Measurements from ENCODE around the gene CNNM3.
A peak's percentile ranks its signal among the peaks of the same experiment; 100 is the strongest.

The CNNM3 gene

DNA sequence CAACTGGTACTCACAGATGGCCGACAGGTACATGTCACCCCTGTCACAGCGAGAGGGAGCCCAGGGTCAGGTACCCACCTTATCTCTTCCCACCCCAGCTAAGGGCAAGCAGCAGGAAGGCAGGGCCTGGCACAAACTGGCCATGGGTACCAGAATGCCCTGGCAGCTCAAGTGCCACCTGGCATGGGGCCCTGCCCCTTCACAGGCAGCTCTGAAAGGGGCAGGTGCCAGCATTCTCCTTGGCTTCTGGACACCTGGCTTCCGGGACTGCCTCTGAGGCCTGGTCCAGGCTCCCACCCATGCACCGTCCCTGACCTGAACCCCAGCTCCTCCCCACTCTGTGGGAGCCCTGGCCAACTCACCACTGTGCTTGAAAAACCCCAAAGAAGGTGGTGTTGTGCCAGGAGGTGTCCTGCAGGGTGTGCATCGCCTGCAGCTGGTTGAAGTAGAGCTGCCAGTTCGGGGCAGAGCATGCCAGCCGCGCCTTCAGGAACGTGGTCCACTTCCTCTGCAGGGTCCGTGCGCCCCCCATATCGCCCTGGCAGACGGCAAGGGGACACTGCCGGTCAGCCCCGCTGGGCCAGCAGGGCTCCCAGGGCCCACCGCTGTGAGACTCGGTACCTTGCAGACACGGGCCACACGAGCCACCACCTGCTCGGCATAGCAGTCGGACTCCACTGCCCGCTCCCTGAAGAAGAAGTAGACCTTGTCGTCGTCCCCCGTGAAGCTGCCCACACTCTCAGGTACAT lies 48.4 kb downstream of the CNNM3 start:
- DNase-seq (ENCODE audit: low spot score), result no peak

DNA sequence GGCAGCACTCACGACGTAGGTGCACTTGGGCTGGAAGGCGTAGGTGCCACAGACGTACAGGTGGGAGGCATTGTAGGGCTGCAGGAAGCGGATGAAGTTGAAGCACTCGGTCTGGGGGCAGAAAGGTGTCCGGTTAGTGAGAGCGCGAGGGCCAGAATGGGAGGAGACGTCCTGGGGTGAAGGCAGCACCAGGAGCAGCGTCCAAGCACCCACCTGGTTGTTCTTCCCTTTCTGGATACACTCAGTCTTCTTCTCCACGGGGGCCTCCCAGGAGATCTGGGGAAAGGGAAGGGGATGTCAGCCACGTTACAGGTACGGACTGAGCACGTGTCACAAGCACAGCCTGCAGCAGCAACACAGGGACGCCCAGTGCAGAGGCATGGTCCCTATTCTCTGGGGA lies 49.6 kb downstream of the CNNM3 start:
- no peak for DNase-seq (ENCODE audit: low spot score)

- DNase-seq (ENCODE audit: low spot score), result no peak
Measured at GRCh38 chr2:96866149-96866548, 50.1 kb downstream of the CNNM3 start.

- no peak for DNase-seq (ENCODE audit: low spot score)
Measured at GRCh38 chr2:96866586-96866985, 50.5 kb downstream of the CNNM3 start.

DNA sequence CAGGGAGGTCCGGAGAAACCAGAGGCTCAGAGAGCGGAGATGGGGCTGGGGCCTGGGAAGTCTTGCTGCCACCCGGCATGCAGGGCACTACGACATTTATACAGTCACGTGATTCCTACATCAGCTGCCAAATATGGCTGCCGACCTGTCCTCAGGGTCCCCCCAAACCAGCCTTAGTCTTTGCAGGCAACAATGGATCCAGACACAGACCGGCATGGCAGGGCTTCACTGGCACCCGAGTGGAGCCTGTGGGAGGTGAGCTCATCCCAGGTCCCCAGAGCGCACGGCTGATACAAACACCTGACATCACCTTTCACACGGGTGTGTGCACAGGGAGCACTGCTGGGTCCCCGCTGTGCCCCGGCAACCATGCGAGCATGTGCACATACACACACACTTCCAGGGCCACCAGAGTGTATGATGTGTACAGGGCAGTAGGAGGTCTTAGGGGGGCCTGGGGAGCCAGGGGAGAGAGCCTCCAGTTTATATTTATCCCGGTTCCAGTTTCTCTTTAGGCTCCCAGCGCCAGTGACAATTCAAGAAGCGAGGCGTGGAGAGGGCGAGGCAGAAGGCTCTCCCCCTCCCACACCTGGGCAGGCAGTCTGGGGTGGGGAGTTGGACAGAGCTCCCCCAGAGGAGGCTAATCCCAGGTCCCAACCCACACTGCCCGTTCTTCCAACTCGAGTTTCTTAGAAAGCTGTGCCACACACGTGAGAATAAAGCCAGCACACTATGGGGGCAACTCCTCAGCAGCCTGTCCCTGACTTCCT lies 51.1 kb downstream of the CNNM3 start:
- no peak for DNase-seq (ENCODE audit: low spot score)

- DNase-seq (ENCODE audit: low spot score), result no peak
Measured at GRCh38 chr2:96867756-96868554, 51.9 kb downstream of the CNNM3 start.

DNA sequence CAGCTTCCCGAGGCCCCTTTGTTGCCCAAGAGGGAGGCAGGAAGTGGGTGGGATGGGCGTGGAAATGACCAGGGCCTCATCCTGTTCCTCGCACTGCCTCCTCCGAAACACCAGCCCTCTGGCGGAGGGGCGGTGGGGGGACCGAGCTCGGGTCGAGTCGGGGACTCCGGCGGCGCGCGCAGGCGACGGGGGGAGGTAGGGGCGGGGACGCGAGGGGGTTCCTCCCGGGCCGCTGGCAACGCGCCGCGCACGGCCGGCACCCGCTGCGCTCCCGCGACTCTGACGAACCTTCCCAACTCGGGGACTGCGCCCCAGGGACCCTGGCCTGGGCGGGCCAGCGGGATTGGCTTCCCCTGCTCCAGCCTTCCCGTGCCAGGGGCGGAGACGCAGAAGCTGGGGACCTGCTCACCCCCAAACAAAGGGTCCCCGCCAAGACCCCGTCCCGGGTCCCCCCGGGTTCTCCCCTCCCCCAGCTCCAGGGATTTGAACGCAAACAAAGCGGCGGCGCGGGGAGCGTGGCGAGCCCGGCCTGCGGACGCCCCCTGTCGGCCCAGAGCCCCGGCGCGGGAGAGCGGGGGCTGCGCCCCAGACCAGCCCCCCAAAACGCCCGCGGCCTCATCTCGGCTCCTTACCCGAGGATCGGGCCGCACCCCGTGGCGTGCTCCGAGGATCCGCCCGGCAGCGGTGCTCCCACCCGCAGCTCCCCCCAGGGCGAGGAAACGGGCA lies 52.6 kb downstream of the CNNM3 start:
- DNase-seq (ENCODE audit: low spot score), result peak; percentile 97

DNA sequence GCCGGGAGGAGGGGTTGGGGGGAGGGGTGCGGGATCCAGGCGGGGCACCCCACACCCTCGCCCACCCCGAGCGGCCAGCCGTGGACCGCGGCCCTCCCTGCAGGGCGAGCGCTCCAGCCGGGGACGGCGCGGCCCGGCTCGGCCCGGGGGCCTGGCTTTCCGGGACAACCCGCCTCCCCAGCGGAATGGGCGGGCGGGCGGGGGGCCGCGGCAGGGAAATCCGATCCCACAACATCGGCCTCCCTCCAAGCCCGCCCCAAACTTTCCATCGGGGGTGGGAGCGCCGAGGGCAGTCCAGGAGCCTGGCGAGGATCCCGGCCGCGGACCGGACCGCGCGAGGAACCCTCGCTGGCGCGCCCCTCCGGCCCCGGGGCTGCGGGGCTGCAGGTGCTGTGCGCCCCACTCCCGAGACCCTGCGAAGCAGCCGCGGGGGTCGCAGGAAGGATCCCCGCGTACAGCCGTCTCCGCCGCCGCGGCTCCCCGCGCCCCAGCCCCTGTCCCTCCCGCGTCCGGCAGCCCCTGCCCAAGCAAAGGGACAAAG lies 53.3 kb downstream of the CNNM3 start:
- DNase-seq (ENCODE audit: low spot score), result peak; percentile 71

DNA sequence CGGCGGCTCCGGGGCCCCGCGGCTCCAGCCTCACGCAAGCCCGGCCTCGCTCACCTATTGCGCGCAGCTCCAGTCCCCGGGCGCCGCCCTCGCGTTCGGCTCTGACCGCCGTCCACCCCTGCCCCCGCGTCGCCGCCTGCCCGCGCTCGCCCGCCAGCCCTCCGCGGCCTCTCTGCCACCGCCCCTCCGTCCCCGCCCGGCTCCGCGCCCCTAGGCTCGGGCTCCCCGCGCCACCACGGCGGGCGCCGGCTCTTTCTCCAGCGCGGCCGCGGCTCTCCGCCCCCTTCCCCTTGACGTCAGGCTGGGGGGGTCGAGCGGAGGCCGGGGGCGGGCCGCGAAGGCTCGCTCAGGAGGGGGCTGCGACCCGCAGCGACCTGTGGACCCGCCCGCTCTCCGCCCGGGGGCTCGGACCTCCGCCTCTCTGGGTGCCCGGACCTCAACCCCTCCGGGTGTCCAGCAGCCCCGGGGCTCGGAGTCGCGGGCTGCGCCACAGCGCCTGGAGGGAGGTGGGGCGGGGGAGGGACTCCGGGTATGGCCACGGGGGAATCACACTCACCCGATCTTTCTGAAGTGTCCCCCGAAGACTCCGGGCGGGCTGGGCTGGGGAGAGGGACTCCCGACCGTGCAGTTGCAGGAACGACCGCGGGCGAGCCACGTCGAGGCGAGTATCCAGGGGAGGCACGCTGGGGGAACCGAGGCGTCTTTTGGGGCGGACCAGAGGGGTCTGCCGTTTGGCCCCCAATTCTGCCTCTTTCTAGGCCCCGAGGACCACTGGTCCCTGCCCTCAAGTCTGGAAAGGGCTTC lies 54.0 kb downstream of the CNNM3 start, which contains the start of gene SEMA4C:
Gene SEMA4C (minus strand): TSS at position 259 of the 804 bp plus-strand sequence. CDS start 2,194 bp downstream, outside the sequence.
- DNase-seq (ENCODE audit: low spot score), result peak; percentile 76

DNA sequence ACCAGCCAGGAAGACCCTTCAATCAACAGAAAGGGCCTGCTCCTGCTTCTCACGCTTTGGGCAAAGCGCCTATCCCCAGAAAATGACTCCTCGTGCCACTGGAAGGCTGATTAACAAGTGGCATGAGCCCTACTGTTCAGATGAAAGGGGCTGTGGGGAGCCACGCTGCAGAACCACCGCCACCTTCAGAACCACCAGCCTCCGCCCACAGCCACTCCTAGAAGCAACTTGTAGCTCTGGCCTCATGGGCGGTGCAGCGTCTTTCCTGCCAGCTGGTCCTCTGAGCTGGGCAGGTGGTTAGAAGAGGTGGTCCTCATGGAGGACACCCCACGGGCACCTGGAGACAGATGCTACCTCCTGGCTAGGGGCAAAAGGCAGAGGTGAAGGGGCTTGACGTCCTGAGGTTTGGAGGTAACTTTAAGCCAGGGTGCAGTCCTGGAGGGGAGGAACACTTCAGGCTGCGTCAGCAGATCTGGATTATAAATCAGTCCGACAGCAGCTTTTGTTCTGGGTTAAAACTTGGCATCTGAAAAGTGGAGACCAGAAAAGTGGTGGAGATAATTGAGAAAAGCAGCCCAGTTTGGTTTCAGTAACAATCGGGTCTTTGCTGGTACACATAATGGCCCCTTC lies 54.7 kb downstream of the CNNM3 start:
- DNase-seq (ENCODE audit: low spot score), result no peak

- DNase-seq (ENCODE audit: low spot score), result no peak
Measured at GRCh38 chr2:96872591-96873349, 56.7 kb downstream of the CNNM3 start.

DNA sequence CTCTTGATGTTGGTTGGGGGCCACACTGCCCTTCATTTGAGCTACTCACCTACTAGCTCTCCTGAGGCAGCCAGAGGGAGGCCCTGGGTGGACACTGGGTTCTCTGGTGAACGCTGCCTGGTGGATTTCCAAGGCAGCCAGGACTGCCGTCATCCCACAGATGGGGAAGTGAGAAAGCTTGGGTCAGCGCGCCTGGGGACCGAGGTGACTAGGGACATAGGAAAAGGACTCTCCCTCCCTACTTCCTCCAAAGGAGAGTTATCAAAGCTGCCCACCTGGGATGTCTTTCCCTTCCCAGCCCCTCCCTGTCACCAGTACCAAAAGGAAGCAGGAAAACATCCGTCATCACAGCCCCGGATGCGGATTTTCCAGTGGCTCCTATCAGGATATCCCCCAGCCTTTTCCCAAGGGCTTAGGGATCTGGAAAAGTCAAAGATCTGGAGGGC lies 57.6 kb downstream of the CNNM3 start:
- DNase-seq (ENCODE audit: low spot score), result no peak

- DNase-seq (ENCODE audit: low spot score), result no peak
Measured at GRCh38 chr2:96874198-96874831, 58.2 kb downstream of the CNNM3 start.

- no peak for DNase-seq (ENCODE audit: low spot score)
Measured at GRCh38 chr2:96875498-96876268, 59.6 kb downstream of the CNNM3 start.

DNA sequence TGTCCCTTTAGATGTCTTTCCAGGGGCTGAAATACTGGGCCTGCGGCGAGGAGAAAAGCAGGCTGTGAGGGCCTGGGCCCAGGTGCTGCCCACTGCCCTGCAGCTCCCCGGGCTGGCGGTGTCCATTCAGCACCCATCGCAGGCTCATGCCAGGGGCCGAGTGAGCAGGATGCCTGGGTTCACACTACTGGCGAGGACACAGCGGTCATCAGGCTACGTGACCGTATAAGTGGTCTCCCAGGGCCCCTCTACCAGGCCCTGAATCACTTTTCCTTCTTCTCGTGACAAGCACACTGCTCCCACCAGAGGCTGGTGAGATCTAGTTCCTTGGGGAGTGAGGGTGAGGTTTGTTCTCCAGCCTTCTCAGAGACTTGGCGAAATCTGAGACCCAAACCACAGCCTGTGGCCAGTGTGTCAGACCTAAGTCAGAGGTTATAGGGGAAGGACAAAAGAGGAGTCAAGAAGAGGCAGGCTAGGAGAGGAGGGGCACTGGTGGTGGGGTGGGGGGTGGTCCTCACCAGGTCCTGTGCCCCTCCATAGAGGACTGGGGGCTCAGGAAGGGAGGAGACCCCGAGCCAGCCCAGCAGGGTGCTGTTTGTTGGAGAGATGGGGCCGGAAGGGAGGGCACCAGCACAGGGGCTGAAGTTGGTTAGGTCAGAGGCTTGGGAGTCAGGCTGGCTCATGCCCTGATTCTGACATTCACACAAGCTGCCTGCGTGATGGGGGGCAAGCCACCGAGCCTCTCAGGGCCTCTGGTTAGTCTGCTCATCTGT lies 60.4 kb downstream of the CNNM3 start:
- no peak for DNase-seq (ENCODE audit: low spot score)

DNA sequence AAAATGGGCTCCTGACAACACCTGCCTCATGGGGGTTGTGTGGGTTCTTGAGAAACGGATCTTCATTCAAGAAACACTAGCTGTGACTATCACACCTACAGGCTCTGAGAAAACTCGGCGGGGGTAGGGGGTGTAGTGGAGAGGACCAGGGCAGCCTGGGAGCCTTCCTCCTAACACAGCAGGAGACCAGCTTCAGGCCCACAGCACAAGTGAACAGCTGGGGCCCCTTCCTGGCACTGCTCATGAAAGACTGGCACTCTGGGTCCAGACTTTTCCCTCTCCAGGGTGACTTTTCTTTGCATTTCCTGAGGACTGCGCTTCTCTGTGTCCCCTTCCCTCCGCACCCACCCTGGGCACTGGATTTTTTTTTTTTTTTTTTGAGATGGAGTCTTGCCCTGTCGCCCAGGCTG lies 61.0 kb downstream of the CNNM3 start:
- DNase-seq (ENCODE audit: low spot score), result no peak

- no peak for DNase-seq (ENCODE audit: low spot score)
Measured at GRCh38 chr2:96877631-96878092, 61.6 kb downstream of the CNNM3 start.

Data from HuH-7.5 (cell line).